Transverse colon (tissue), 4 donors: ENCODE results near the gene KIR2DL3.
"Not testable (repeated sequence)": the region's sequence is repeated elsewhere in the genome, so short reads cannot be mapped to it uniquely, and the experiment has no call there.

ENCODE experiments used
- EP300 ChIP-seq: sonication (generic); formaldehyde crosslinking; IDR thresholded peaks from one replicate; pipeline ENCODE4 v1.6.1; 2017; ENCODE audit warnings: antibody characterized with exemption, low read depth
- POLR2A ChIP-seq: fragments of 450-650 bp; IDR thresholded peaks from one replicate; pipeline ENCODE4 v1.6.1; 2016; ENCODE audit warnings: antibody characterized with exemption, mild to moderate bottlenecking, moderate library complexity
- POLR2AphosphoS5 ChIP-seq, 3 donors: sonication (generic); formaldehyde crosslinking; IDR thresholded peaks; one replicate each; pipeline ENCODE4 v1.6.1; 2016; ENCODE audit warnings: antibody characterized with exemption in 3 of 3
- TF ChIP-seq, protein P1 (sequence below), 5 experiments: fragments of 200-600 bp in 3 of 5; fragments of 450-650 bp in 2 of 5; sonication (generic) in 3 of 5; IDR thresholded peaks; 1 replicate in 2 of 5; 2 replicates in 3 of 5; pipeline ENCODE4 v1.5.1; 2016 to 2017; ENCODE audit warnings: antibody characterized with exemption in 5 of 5, inconsistent platforms in 3 of 5, mild to moderate bottlenecking in 2 of 5, moderate library complexity in 1 of 5

- not testable (repeated sequence) for TF ChIP-seq POLR2A; EP300; POLR2AphosphoS5 (IDR thresholded peaks at IDR 0.05)
- TF ChIP-seq, protein P1, sequence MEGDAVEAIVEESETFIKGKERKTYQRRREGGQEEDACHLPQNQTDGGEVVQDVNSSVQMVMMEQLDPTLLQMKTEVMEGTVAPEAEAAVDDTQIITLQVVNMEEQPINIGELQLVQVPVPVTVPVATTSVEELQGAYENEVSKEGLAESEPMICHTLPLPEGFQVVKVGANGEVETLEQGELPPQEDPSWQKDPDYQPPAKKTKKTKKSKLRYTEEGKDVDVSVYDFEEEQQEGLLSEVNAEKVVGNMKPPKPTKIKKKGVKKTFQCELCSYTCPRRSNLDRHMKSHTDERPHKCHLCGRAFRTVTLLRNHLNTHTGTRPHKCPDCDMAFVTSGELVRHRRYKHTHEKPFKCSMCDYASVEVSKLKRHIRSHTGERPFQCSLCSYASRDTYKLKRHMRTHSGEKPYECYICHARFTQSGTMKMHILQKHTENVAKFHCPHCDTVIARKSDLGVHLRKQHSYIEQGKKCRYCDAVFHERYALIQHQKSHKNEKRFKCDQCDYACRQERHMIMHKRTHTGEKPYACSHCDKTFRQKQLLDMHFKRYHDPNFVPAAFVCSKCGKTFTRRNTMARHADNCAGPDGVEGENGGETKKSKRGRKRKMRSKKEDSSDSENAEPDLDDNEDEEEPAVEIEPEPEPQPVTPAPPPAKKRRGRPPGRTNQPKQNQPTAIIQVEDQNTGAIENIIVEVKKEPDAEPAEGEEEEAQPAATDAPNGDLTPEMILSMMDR (IDR thresholded peaks at IDR 0.05), result not testable (repeated sequence)
Observed at GRCh38 chr19:54771018-54771960, 33.0 kb downstream of the KIR2DL3 start.
